Neuronal stem cell (in vitro differentiated cells): ENCODE data around the gene CYP2D6.
"Not testable (repeated sequence)": the region's sequence is repeated elsewhere in the genome, so short reads cannot be mapped to it uniquely, and the experiment has no call there.

ENCODE experiments used
- DNase-seq: peaks from one replicate; pipeline ENCODE4 v3.0.0-alpha.2; 2013; ENCODE audit warnings: low spot score
- H2AFZ ChIP-seq: one replicate; pipeline ENCODE4 v1.6.1; 2013; ENCODE audit warnings: mild to moderate bottlenecking, low read length, inconsistent platforms
- H2AK5ac ChIP-seq: 2 replicates; pipeline ENCODE4 v1.6.1; 2013; ENCODE audit warnings: low read depth, mild to moderate bottlenecking, inconsistent platforms, low read length, moderate library complexity, mixed read lengths
- H2BK120ac ChIP-seq: 2 replicates; pipeline ENCODE4 v1.6.1; 2013; ENCODE audit warnings: low read depth, mild to moderate bottlenecking, inconsistent platforms, low read length, moderate library complexity, mixed read lengths
- H2BK12ac ChIP-seq: one replicate; pipeline ENCODE4 v1.6.1; 2013; ENCODE audit warnings: low read length, inconsistent platforms
- H2BK15ac ChIP-seq: 2 replicates; pipeline ENCODE4 v1.6.1; 2013; ENCODE audit warnings: mild to moderate bottlenecking, low read length, inconsistent platforms, mixed read lengths
- H2BK5ac ChIP-seq: one replicate; pipeline ENCODE4 v1.6.1; 2013; ENCODE audit warnings: inconsistent platforms, mild to moderate bottlenecking, low read length, moderate library complexity
- H3K14ac ChIP-seq: one replicate; pipeline ENCODE4 v1.6.1; 2013; ENCODE audit warnings: low read length, inconsistent platforms
- H3K18ac ChIP-seq: 2 replicates; pipeline ENCODE4 v1.6.1; 2013; ENCODE audit warnings: low read length, inconsistent platforms
- H3K23ac ChIP-seq: 2 replicates; pipeline ENCODE4 v1.6.1; 2013; ENCODE audit warnings: low read depth, mild to moderate bottlenecking, mixed read lengths, low read length, inconsistent platforms; ENCODE audit not compliant: poor library complexity
- H3K27ac ChIP-seq: replicated peaks from 3 replicates; pipeline ENCODE4 v1.5.1; 2013; ENCODE audit warnings: low read length, inconsistent platforms
- H3K27me3 ChIP-seq, 3 experiments: 2 replicates each; pipeline ENCODE4 v1.6.1; 2013; ENCODE audit warnings: low read length in 3 of 3, mild to moderate bottlenecking in 2 of 3, inconsistent platforms in 1 of 3, low read depth in 1 of 3, mixed read lengths in 1 of 3, moderate library complexity in 1 of 3; ENCODE audit not compliant: control insufficient read depth in 3 of 3, insufficient read depth in 3 of 3
- H3K36me3 ChIP-seq, 2 donors: replicated peaks in 1 of 2; 2 replicates each; pipeline ENCODE4 v1.6.1; 2013; ENCODE audit warnings: low read length in 2 of 2; ENCODE audit not compliant: control insufficient read depth in 2 of 2, insufficient read depth in 2 of 2
- H3K4ac ChIP-seq: 2 replicates; pipeline ENCODE4 v1.6.1; 2013; ENCODE audit warnings: inconsistent platforms, mild to moderate bottlenecking, low read length, moderate library complexity
- H3K4me1 ChIP-seq, 2 donors: 1 replicate in 1 of 2; 2 replicates in 1 of 2; pipeline ENCODE4 v1.6.1; 2013; ENCODE audit warnings: low read length in 2 of 2, low read depth in 1 of 2; ENCODE audit not compliant: control insufficient read depth in 2 of 2, insufficient read depth in 1 of 2
- H3K4me2 ChIP-seq: one replicate; pipeline ENCODE4 v1.6.1; 2013; ENCODE audit warnings: mild to moderate bottlenecking, low read length, inconsistent platforms; ENCODE audit not compliant: insufficient read depth, poor library complexity, severe bottlenecking
- H3K4me3 ChIP-seq, 2 donors: 2 replicates each; pipeline ENCODE4 v1.5.1; 2013; ENCODE audit warnings: low read length in 2 of 2, mild to moderate bottlenecking in 2 of 2, inconsistent platforms in 1 of 2, moderate library complexity in 1 of 2
- H3K79me1 ChIP-seq: one replicate; pipeline ENCODE4 v1.6.1; 2013; ENCODE audit warnings: low read depth, mild to moderate bottlenecking, inconsistent platforms, low read length, moderate library complexity
- H3K9ac ChIP-seq: one replicate; pipeline ENCODE4 v1.6.1; 2013; ENCODE audit warnings: mild to moderate bottlenecking, low read depth, low read length, inconsistent platforms; ENCODE audit not compliant: poor library complexity
- H3K9me3 ChIP-seq, 2 donors: replicated peaks in 1 of 2; 2 replicates each; pipeline versions ENCODE3 to v1.6.1; 2013; ENCODE audit warnings: low read length in 2 of 2, mild to moderate bottlenecking in 2 of 2, inconsistent platforms in 1 of 2, low read depth in 1 of 2, mixed read lengths in 1 of 2, moderate library complexity in 1 of 2; ENCODE audit not compliant: control insufficient read depth in 2 of 2, insufficient read depth in 1 of 2
- H4K8ac ChIP-seq: one replicate; pipeline ENCODE4 v1.6.1; 2013; ENCODE audit warnings: low read depth, mild to moderate bottlenecking, inconsistent platforms, low read length, moderate library complexity
- H4K91ac ChIP-seq: one replicate; pipeline ENCODE4 v1.6.1; 2013; ENCODE audit warnings: low read length, low read depth, mild to moderate bottlenecking, inconsistent platforms; ENCODE audit not compliant: poor library complexity
- WGBS, 2 donors: extraction: QIAGEN DNeasy Blood & Tissue Kit; methylation state at CpG; one replicate each; pipeline ENCODE4 v1.1.7; 2013; ENCODE audit warnings: missing lambda C conversion rate in 2 of 2, mixed read lengths in 1 of 2; ENCODE audit not compliant: insufficient read length in 2 of 2, insufficient replicate concordance in 1 of 2; ENCODE audit errors: extremely low coverage in 2 of 2; 5-methylcytosine and 5-hydroxymethylcytosine counted together

CYP2D6 gene

DNA sequence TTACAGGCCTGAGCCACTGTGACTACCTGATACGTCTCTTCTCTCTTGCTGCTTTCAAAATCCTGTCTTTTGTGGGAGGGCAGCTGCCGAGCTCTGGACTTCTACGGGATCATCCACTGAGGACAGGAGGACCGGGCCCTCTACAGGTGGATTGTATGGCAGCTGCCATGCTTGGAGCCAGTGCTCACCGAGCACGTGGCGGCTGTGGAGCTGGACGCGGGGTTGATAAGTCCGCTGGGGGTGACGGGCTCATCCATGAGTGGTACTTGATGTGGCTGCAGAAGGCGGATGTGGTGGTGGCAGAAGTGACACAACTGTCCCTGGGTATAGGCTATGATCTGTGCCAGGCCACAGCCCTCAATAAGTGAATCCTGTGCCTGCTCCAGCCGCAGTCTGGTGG lies 1.8 kb upstream of the CYP2D6 start:
- no peaks in the 10 kb centered on the region for H3K4me1 ChIP-seq
- no peak overlapping the region for H3K27ac ChIP-seq
- H4K91ac ChIP-seq = no peak overlapping the region
- no peak overlapping the region for H2BK5ac ChIP-seq
- H3K4ac ChIP-seq = no peak overlapping the region
- DNase-seq = no peak
- no peak overlapping the region for H2AFZ ChIP-seq
- no peak overlapping the region for H2BK15ac ChIP-seq
- H2BK120ac ChIP-seq = no peak overlapping the region
- peaks cover 0 to 3% of the 10 kb centered on the region in 2 donors for H3K9me3 ChIP-seq
- no peaks in the 10 kb centered on the region for H3K36me3 ChIP-seq
- no peak overlapping the region for H2BK12ac ChIP-seq
- WGBS, 2 donors = no CpG with 5 or more reads among the region's 13 CpGs
- no peak overlapping the region for H3K4me2 ChIP-seq
- H4K8ac ChIP-seq = no peak overlapping the region
- H3K79me1 ChIP-seq = no peaks in the 10 kb centered on the region
- H3K27me3 ChIP-seq = no peaks in the 10 kb centered on the region
- no peak overlapping the region for H2AK5ac ChIP-seq
- H3K9ac ChIP-seq = no peak overlapping the region
- no peak overlapping the region for H3K18ac ChIP-seq
- no peak overlapping the region for H3K14ac ChIP-seq
- no peak overlapping the region for H3K23ac ChIP-seq
- no peak overlapping the region for H3K4me3 ChIP-seq

GRCh38 chr22:42131562-42131961 lies 952 bp upstream of the CYP2D6 start:
- no peak overlapping the region for H2BK15ac ChIP-seq
- no peak overlapping the region for H2AK5ac ChIP-seq
- no peak overlapping the region for H2AFZ ChIP-seq
- H4K8ac ChIP-seq = no peak overlapping the region
- no peak overlapping the region for H3K4me3 ChIP-seq
- no peak overlapping the region for H3K27ac ChIP-seq
- H3K4ac ChIP-seq = no peak overlapping the region
- no peaks in the 10 kb centered on the region for H3K27me3 ChIP-seq
- no peak overlapping the region for H2BK5ac ChIP-seq
- no peak overlapping the region for H2BK12ac ChIP-seq
- H3K14ac ChIP-seq = no peak overlapping the region
- no peak overlapping the region for H3K9ac ChIP-seq
- H3K23ac ChIP-seq = no peak overlapping the region
- no peak overlapping the region for H3K18ac ChIP-seq
- H3K79me1 ChIP-seq = no peaks in the 10 kb centered on the region
- H2BK120ac ChIP-seq = no peak overlapping the region
- no CpG with 5 or more reads among the region's 8 CpGs for WGBS, 2 donors
- no peaks in the 10 kb centered on the region for H3K4me1 ChIP-seq
- H3K4me2 ChIP-seq = no peak overlapping the region
- DNase-seq = no peak
- no peak overlapping the region for H4K91ac ChIP-seq
- no peaks in the 10 kb centered on the region for H3K36me3 ChIP-seq
- peaks cover 0 to 3% of the 10 kb centered on the region in 2 donors for H3K9me3 ChIP-seq

DNA sequence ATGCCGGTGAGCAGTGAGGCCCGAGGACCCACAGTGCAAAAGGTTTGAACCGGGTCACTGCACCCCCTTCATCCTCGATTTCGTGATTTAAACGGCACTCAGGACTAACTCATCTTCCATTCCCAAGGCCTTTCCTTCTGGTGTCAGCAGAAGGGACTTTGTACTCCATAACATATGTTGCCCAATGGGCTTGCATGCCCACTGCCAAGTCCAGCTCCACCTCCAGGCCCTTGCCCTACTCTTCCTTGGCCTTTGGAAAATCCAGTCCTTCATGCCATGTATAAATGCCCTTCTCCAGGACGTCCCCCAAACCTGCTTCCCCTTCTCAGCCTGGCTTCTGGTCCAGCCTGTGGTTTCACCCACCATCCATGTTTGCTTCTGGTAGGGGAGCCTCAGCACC lies 428 bp downstream of the CYP2D6 start:
- not testable (repeated sequence) for H3K9ac ChIP-seq, H3K27ac ChIP-seq, H3K79me1 ChIP-seq, H3K36me3 ChIP-seq, H3K23ac ChIP-seq, H2BK15ac ChIP-seq, H2BK120ac ChIP-seq, H4K91ac ChIP-seq, H3K4me3 ChIP-seq, H2AFZ ChIP-seq, H2BK12ac ChIP-seq, H3K14ac ChIP-seq, H3K9me3 ChIP-seq, H4K8ac ChIP-seq, H2AK5ac ChIP-seq, H2BK5ac ChIP-seq, H3K4me2 ChIP-seq, DNase-seq, H3K18ac ChIP-seq, H3K4ac ChIP-seq, H3K27me3 ChIP-seq, H3K4me1 ChIP-seq
- no CpG with 5 or more reads among the region's 7 CpGs for WGBS, 2 donors

DNA sequence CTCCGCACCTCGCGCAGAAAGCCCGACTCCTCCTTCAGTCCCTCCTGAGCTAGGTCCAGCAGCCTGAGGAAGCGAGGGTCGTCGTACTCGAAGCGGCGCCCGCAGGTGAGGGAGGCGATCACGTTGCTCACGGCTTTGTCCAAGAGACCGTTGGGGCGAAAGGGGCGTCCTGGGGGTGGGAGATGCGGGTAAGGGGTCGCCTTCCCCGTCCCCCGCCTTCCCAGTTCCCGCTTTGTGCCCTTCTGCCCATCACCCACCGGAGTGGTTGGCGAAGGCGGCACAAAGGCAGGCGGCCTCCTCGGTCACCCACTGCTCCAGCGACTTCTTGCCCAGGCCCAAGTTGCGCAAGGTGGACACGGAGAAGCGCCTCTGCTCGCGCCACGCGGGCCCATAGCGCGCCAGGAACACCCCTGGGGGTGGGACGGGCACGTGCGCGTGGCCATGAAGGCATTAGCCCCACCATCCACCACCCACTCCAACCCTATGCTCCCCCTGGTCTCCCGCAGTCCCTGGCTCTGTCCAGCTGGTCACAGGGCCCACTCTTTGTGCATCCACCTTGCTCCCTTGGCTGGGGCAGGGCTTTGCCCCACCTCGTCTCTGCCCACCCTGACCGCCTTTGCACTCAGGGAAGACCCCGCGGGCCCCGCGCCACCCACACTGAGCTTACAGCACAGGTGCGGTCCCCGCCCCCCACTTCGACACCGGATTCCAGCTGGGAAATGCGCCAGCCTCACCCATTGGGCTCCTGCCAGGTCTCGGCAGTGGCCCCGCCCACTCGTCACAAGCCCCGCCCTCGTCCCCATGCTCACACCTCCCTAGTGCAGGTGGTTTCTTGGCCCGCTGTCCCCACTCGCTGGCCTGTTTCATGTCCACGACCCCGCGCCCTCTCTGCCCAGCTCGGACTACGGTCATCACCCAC lies 1.6 kb downstream of the CYP2D6 start:
- H3K23ac ChIP-seq, H2BK5ac ChIP-seq, H4K8ac ChIP-seq, H2AFZ ChIP-seq, H3K18ac ChIP-seq, H3K4me1 ChIP-seq, H3K36me3 ChIP-seq, H3K79me1 ChIP-seq, H3K4me2 ChIP-seq, H3K4me3 ChIP-seq, H2BK120ac ChIP-seq, H3K14ac ChIP-seq, DNase-seq, H3K27ac ChIP-seq, H2BK12ac ChIP-seq, H3K9me3 ChIP-seq, H2AK5ac ChIP-seq, H3K4ac ChIP-seq, H2BK15ac ChIP-seq, H4K91ac ChIP-seq, H3K27me3 ChIP-seq, H3K9ac ChIP-seq: not testable (repeated sequence)
- WGBS, 2 donors = no CpG with 5 or more reads among the region's 65 CpGs
